Measurements from ENCODE around the gene USP32. TPM values are rescaled to one million over a fixed set of nuclear protein-coding genes. Genes with fewer than 3 reads are reported as not detected.
"Not testable (repeated sequence)": the region's sequence is repeated elsewhere in the genome, so short reads cannot be mapped to it uniquely, and the experiment has no call there.

The USP32 gene, protein sequence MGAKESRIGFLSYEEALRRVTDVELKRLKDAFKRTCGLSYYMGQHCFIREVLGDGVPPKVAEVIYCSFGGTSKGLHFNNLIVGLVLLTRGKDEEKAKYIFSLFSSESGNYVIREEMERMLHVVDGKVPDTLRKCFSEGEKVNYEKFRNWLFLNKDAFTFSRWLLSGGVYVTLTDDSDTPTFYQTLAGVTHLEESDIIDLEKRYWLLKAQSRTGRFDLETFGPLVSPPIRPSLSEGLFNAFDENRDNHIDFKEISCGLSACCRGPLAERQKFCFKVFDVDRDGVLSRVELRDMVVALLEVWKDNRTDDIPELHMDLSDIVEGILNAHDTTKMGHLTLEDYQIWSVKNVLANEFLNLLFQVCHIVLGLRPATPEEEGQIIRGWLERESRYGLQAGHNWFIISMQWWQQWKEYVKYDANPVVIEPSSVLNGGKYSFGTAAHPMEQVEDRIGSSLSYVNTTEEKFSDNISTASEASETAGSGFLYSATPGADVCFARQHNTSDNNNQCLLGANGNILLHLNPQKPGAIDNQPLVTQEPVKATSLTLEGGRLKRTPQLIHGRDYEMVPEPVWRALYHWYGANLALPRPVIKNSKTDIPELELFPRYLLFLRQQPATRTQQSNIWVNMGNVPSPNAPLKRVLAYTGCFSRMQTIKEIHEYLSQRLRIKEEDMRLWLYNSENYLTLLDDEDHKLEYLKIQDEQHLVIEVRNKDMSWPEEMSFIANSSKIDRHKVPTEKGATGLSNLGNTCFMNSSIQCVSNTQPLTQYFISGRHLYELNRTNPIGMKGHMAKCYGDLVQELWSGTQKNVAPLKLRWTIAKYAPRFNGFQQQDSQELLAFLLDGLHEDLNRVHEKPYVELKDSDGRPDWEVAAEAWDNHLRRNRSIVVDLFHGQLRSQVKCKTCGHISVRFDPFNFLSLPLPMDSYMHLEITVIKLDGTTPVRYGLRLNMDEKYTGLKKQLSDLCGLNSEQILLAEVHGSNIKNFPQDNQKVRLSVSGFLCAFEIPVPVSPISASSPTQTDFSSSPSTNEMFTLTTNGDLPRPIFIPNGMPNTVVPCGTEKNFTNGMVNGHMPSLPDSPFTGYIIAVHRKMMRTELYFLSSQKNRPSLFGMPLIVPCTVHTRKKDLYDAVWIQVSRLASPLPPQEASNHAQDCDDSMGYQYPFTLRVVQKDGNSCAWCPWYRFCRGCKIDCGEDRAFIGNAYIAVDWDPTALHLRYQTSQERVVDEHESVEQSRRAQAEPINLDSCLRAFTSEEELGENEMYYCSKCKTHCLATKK (N-terminal part only)
- total RNA-seq = 34.2 and 35.7 TPM in 2 replicates

DNA sequence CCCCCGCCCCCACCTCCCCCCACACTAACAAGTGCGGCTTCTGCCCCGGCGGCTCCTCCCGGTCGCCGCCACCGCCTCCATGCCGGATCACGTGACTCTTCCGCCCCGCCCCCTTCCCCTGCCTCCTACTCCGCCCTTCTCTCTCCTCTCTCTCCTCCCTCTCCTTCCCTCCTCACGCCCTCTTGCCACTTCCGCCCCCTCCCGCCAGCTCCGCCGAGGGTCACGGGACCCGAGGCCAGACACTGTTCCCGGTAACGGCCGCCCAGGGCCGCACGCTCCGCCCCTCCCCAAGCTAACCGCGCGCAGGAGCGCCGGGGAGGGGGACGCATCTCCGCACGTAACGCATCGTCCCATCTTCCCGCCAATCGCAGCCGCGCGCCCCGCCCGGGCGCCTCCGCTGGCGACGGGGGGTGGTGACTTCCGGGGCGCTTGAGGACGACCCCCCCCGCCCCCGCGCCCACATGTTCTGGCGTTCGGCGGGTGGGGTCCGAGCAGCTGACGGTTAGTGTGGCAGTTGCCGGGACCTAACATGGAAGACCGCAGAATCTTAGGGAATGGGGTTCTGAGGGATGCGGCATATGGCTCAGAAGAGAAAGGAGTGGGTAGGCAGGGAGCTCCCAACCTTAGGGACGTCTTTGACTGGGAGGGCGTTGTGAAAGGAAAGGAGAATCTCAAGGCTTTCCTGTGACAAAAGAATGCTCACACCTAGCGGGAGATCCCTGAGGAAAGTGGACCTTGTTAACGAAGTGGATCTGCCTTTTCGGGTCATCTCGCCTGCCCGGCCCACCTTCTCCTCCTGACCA is at the start of gene USP32:
Gene USP32 (minus strand): TSS at position 92 of the 803 bp plus-strand sequence. CDS start 194 bp downstream, outside the sequence.
- intact Hi-C loops (cut with micrococcal nuclease) = loop anchor here (1.0 to 5.0 kb wide), 5 partner anchors 35 to 314 kb away; partner anchors contain the start of genes BCAS3, HEATR6 and PPM1D

DNA sequence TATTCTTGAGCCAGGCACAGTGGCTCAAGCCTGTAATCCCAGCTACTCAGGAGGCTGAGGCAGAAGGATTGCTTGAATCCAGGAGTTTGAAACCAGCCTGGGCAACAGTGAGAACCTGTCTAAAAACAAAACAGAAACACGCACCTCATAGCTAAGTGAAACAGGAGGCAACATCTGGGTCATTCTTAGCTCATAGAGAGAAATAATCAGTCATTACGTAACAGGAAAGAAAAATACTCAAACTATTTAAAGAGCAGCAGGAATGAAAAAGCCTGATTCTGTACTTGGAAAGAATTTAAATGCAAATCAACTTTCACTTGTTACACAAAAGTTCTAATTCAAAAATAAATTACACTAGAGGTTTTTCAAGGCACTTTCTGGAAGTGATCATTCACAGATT is 47.6 kb upstream of the USP32 start:
- intact Hi-C loops (cut with micrococcal nuclease) = loop anchor here (5.0 to 10.0 kb wide), 2 partner anchors 198 to 295 kb away; partner anchors contain the start of gene CA4

DNA sequence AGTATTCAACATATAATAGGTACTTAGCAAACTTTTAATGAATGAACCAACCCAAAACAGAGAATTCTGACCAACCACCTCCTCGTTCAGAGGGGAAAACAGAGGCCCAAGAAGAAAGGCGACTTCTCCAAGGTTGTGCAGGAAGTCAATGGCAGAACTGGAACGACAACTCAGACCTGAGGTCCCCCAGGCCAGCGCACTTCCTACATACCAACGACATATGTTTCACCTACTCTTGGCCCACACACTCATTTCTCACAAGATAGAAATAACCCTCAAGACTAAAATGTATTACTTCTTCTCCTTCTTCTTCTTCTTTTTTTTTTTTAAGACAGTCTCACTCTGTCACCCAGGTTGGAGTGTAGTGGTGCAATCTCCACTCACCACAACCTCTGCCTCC is 44.7 kb upstream of the USP32 start:
- intact Hi-C loops (cut with micrococcal nuclease) = loop anchor here (5.0 to 10.0 kb wide), 2 partner anchors 201 to 292 kb away; partner anchors contain the start of gene CA4

DNA sequence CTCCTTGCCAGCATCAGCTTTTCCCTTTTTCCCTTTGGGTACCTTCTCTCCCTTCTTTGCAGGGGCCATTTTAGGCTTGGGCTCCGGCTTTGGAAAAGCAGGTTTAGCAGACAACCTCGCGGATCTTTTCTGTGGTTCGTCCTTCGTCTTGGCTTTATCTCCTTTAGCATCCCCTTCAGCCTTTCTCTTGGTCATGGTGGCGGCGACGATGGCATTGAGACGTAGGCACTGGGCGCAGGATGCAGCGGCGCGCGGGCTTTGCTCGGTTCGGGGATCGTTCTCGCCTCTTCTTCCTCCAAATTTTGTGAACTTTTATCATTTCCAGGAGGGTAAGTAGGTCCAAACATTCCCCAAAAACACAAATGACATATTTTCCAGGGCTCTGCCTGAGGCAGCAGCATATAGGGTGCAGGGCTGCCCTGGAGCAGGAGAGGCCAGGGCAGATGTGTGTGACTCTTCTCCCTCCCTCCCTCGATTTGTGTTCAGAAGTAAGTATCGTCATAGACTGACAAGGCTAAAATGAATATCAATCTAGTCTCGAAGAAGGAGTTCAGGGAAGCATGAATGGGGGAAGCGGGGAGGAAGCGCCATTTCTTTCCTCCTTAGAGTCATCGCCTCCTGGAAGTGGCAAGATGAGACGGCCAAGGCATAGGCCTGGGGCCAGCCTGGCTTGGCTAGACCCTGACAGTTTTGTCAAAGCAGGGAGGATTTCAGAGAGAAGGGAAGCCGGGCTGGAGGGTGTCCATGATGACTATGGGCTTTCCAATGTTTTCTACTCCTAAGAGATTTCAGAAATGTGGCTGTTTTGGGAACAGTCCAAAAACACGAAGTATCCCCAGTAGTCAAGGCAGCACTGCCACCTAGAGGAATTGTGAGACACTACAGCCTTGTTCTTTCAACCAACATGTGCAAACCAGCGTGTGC is 43.6 kb upstream of the USP32 start:
- intact Hi-C loops (cut with micrococcal nuclease) = loop anchor here (5.0 to 10.0 kb wide), 2 partner anchors 202 to 291 kb away; partner anchors contain the start of gene CA4

DNA sequence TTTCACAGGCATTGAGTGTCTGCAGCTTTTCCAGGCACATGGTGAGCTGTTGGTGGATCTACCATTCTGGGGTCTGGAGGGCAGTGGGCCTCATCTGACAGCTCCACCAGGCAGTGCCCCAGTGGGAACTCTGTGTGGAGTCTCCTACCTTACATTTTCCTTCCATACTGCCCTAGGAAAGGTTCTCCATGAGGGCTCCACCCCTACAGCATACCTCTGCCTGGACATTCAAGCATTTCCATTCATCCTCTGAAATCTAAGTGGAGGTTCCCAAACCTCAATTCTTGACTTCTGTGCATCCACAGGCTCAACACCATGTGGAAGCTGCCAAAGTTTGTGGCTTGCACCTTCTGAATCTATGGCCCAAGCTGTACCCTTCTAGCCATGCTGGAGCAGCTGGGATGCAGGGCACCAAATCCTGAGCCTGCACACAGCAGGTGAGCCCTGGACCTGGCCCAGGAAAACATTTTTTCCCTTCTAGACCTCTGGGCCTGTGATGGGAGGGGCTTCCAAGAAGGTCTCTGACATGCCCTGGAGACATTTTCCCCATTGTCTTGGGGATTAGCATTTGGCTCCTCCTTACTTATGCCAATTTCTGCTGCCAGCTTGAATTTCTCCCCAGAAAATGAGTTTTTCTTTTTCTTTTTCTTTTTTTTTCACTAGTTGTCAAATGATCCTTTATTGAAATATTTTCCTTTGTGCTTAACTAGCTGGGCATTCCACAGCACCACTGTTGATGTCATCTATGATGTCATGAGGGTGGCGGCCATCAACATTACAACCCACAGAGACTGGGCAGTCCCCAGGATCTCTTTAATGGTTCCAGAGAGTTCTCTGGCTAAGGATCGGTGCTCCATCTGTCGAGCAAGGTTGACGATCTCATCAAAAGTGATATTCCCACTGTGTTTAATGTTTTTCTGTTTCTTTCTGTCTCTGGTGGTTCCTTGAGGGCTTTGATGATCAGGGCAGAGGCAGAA is 41.4 kb upstream of the USP32 start:
- intact Hi-C loops (cut with micrococcal nuclease) = loop anchor here (10.0 kb wide), 1 partner anchor 289 kb away; the partner anchor contains the start of gene CA4

DNA sequence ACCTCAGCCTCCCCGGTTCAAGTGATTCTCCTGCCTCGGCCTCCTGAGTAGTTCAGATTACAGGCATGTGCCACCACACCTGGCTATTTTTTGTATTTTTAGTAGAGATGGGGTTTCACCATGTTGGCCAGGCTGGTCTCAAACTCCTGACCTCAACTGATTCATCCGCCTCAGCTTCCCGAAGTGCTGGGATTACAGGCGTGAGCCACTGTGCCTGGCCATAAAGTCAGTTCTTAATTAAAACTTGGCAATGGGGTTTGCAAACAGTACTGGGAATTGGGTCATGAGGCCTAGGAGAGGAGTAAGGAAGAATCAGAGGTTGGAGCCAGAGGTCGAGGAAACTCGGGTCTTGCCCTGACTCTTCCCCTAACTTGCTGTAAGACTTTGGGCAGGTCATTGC is 38.6 kb upstream of the USP32 start:
- intact Hi-C loops (cut with micrococcal nuclease) = loop anchor here (10.0 kb wide), 1 partner anchor 286 kb away; the partner anchor contains the start of gene CA4

DNA sequence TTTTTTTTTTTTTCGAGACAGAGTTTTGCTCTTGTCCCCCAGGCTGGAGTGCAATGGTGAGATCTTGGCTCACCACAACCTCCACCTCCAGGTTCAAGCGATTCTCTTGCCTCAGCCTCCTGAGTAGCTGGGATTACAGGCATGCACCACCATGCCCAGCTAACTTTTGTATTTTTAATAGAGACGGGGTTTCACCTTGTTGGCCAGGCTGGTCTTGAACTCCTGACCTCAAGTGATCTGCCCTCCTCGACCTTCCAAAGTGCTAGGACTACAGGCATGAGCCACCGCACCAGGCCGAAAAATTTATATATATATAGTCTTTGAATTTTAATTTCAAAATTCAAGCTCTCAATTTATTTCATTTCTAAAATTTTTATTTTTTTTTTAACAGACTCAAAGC is 36.6 kb upstream of the USP32 start:
- intact Hi-C loops (cut with micrococcal nuclease) = loop anchor here (10.0 kb wide), 1 partner anchor 324 kb away; no protein-coding TSS in a partner anchor

DNA sequence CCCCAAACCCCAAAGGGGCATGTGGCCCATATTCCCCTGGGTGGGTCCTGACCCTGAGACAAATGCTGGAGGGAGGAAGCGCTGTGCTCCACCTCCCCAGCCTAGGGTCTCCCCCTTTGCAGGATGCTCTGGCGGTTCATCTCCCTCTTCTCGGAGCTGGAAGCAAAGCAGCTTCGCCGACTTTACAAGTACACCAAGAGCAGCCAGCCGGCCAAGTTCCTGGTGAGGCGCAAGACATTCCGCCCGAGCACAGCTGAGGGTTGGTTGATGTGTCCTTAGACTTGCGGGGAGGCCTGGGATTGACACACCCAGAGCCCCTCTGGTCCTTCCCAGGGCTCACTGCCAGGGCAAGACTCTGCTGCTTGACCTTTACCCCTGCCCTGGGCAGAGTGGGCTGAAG is 34.7 kb upstream of the USP32 start:
- intact Hi-C loops (cut with micrococcal nuclease) = loop anchor here (10.0 kb wide), 1 partner anchor 322 kb away; no protein-coding TSS in a partner anchor

DNA sequence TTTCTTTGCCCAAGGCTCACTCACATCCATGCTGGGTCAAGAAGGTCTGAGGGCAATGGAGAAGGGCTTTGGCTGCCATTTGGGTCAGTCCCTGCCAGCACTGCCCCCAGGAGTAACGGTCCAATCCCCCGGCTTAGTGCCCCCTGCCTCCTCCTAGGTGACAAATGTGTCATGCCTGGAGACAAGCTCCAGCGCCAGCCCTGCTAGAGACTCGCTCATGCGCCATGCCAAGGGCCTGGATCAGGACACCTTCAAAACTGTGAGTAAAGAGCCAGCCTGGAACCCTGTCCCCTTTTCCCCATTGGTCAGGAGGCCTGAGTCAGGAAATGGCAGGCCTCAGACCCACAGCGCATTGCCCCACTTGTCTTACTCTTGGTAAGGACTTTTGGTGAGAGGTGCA is 33.7 kb upstream of the USP32 start:
- intact Hi-C loops (cut with micrococcal nuclease) = loop anchor here (10.0 kb wide), 1 partner anchor 321 kb away; no protein-coding TSS in a partner anchor

DNA sequence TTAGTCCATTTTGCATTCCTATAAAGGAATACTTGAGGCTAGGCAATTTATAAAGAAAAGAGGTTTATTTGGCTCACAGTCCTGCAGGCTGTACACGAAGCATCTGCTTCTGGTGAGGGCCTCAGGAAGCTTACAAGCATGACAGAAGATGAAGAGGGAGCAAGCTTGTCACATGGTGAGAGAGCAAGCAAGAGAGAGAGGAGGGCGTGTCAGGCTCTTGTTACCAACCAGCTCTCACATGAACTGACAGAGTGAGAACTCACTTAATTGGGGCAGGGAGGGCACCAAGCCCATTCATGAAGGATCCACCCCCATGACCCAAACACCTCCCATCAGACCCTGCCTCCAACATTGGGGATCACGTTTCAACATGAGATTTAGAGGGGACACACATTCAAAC is 31.9 kb upstream of the USP32 start:
- intact Hi-C loops (cut with micrococcal nuclease) = loop anchor here (10.0 kb wide), 1 partner anchor 319 kb away; no protein-coding TSS in a partner anchor

DNA sequence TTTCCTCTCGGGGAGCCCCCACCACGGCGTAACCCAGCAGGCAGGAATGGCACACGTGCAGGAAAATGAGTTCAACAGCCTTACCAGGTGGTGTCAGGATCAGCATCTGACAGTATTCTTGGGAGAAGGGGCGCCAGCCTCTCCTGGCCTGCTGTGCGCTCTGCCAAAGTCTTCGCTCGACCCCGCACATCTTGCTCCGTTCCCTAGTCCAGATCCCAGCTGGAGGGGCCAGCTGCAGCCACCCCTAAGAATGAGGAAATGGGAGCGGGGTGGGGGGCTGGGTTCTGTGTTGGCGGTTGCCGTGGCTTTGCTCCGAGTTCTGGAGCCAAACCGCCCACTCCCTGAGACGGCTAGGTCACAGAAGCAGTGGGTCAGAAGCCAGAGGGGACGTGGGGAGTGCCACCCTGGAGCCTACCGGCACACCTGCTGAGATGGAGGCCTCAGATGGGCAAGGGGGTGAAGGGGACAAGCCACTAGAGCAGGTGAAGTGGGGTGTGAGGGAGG is 30.3 kb upstream of the USP32 start, which contains the start of gene CHCT1:
Gene CHCT1 (plus strand): TSS at position 328 of the 504 bp plus-strand sequence. CDS start 104 bp downstream, at position 432.
- intact Hi-C loops (cut with micrococcal nuclease) = loop anchor here (10.0 kb wide), 1 partner anchor 317 kb away; no protein-coding TSS in a partner anchor

DNA sequence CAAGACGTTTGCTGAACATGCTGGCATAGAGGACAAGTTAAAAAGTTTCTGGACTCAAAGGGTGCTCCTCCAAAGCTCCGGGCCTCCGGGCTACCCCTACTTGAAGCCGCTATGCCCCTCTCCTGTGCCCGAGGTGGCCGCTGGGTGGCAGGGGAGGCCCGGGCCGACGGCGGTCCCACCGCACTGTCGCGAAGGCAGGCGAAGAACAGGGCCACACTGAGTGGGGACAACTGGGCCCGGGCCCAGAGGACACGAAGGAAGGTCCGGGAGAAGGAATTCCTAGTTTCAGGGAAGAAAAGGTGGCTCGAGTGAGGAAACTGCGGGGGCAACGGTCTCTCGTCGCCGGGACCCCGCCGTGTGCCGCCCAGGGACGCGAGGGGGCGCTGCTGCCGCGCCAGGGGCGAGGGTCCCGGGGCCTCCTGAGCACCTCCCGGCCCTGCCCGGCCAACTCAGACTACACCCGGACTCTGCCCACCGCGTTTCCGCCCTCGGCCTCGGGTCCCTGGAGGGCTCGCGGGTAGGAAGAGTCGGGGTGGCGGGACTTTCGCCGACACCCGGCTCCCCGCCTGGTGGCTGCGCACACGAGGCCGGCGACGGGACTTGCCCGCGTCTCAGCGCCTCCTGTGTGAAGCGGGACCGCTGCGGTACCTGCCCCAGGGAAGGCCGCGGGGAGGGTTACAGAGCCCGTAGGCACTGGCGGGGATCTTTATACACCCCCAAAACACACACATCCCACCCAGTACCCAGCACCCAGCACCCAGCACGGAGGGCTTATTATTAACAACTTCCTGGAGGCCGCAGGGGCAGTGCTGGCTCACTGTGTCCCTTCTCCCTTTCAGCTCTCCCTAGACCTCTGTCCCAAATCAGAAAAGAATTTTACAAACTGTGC is 29.6 kb upstream of the USP32 start:
- intact Hi-C loops (cut with micrococcal nuclease) = loop anchor here (1.0 to 10.0 kb wide), 2 partner anchors 217 to 317 kb away; no protein-coding TSS in a partner anchor

DNA sequence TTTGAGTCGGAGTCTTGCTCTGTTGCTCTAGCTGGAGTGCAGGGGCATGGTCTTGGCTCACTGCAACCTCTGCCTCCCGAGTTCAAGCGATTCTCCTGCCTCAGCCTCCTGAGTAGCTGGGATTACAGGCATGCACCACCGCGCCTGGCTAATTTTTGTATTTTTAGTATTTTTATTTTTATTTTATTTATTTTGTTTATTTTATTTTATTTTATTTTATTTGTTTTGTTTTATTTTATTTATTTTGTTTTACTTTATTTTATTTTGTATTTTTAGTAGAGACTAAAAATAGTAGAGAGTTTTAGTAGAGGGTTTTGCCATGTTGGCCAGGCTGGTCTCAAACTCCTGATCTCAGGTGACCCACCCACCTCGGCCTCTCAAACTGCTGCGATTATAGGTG is 27.9 kb upstream of the USP32 start:
- intact Hi-C loops (cut with micrococcal nuclease) = loop anchor here (10.0 kb wide), 1 partner anchor 315 kb away; no protein-coding TSS in a partner anchor

DNA sequence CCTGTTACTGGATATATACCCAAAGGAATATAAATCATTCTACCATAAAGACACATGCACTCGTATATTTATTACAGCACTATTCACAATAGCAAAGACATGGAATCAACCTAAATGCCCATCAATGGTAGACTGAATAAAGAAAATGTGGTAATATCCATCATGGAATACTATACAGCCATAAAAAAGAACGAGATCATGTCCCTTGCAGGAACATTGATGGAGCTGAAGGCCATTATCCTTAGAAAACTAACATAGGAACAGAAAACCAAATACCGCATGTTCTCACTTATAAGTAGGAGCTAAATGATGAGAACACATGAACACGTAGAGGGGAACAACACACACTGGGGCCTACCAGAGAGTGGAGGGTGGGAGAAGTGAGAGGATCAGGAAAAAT is 27.1 kb upstream of the USP32 start:
- intact Hi-C loops (cut with micrococcal nuclease) = not testable (repeated sequence)

DNA sequence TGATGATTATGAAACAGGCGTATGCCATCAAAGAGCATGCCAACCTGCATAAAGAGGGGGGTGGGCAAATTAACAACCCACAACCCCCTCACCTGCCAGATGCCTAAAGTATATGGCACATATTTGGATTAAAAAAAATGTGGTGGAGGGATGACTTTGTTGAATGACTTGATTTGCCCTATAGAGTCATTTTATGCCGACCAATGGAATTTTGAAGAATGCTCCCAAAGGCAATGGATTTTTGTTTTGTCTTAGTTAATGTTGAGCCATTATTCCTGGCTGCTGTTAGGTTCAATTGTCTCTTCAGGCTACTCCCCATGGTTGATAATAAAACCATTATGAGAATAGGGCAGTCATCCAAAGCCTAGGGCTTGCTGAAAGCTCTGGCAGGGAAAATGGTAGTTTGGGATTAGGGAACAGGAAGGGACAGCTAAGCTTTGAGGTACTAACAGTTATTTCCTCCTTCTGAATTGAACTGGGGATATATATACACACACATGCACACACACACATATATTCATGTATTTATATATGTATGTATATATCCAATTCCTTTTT is 24.5 kb upstream of the USP32 start:
- intact Hi-C loops (cut with micrococcal nuclease) = no loop called here

Measured in T-helper 2 cell treated with Interferon-gamma antibody and Interleukin-4, amounts not matched to agents 100 ng/mL and 5 ng/mL, for 36 hours (primary cell).